Endodermal cell (in vitro differentiated cells): ENCODE data around the gene AVP. TPM values are rescaled to one million over a fixed set of nuclear protein-coding genes. Genes with fewer than 3 reads are reported as not detected.

Source experiments
- DNase-seq: peaks from one replicate; pipeline ENCODE4 v3.0.0-alpha.2; 2017
- H3K27ac ChIP-seq: 2 replicates; pipeline ENCODE4 v1.5.1; 2013; ENCODE audit warnings: mild to moderate bottlenecking, low read depth, low read length, moderate library complexity
- H3K27me3 ChIP-seq: 2 replicates; pipeline ENCODE4 v1.6.1; 2013; ENCODE audit warnings: mild to moderate bottlenecking, low read length, moderate library complexity; ENCODE audit not compliant: insufficient read depth, control insufficient read depth, poor library complexity, severe bottlenecking
- H3K36me3 ChIP-seq: 2 replicates; pipeline ENCODE4 v1.7.0; 2013; ENCODE audit warnings: mild to moderate bottlenecking, low read length, moderate library complexity; ENCODE audit not compliant: control insufficient read depth, insufficient read depth
- H3K4me1 ChIP-seq: one replicate; pipeline ENCODE4 v1.7.0; 2013; ENCODE audit warnings: low read length; ENCODE audit not compliant: control insufficient read depth, insufficient read depth
- H3K4me3 ChIP-seq: 2 replicates; pipeline ENCODE4 v1.5.1; 2013; ENCODE audit warnings: mild to moderate bottlenecking, low read length, moderate library complexity
- H3K9ac ChIP-seq: 2 replicates; pipeline ENCODE4 v1.6.1; 2013; ENCODE audit warnings: mild to moderate bottlenecking, low read length, moderate library complexity; ENCODE audit not compliant: poor library complexity, severe bottlenecking; ENCODE audit errors: extremely low read depth
- H3K9me3 ChIP-seq: 2 replicates; pipeline ENCODE4 v1.6.1; 2013; ENCODE audit warnings: mild to moderate bottlenecking, low read length, moderate library complexity; ENCODE audit not compliant: control insufficient read depth
- H3K27ac Mint-ChIP-seq: 2 replicates; pipeline ENCODE4 v1.8.0; 2020; ENCODE audit warnings: mixed read lengths
- H3K27me3 Mint-ChIP-seq: 2 replicates; pipeline ENCODE4 v1.8.0; 2021; ENCODE audit warnings: mild to moderate bottlenecking, mixed read lengths; ENCODE audit not compliant: insufficient read depth
- H3K36me3 Mint-ChIP-seq: 2 replicates; pipeline ENCODE4 v1.8.0; 2020; ENCODE audit warnings: low read depth, mixed read lengths
- H3K4me1 Mint-ChIP-seq: 2 replicates; pipeline ENCODE4 v1.8.0; 2020; ENCODE audit warnings: mixed read lengths
- H3K4me3 Mint-ChIP-seq: 2 replicates; pipeline ENCODE4 v1.8.0; 2020; ENCODE audit warnings: mild to moderate bottlenecking, moderate library complexity, mixed read lengths
- H3K9me3 Mint-ChIP-seq: 2 replicates; pipeline ENCODE4 v1.8.0; 2020; ENCODE audit warnings: mild to moderate bottlenecking, mixed read lengths
- CTCF ChIP-seq: fragments of 200-600 bp; sonication (generic); conservative IDR thresholded peaks from 2 replicates; pipeline ENCODE4 v1.5.0; 2021; ENCODE audit warnings: antibody characterized with exemption, mild to moderate bottlenecking
- WGBS, 2 experiments: methylation state at CpG; one replicate each; pipeline versions ENCODE4 v1.1.5 to v1.1.7; 2013; ENCODE audit warnings: missing lambda C conversion rate in 2 of 2, mixed read lengths in 1 of 2; ENCODE audit not compliant: insufficient coverage in 1 of 2, insufficient read length in 1 of 2; 5-methylcytosine and 5-hydroxymethylcytosine counted together
- total RNA-seq, 2 donors: library from RNA; stranded (reverse); fragmentation: NEBNext Ultra II Directional in 1 of 2; extraction: Animal tissue kit (Norgen Biotek cat#: 25700) in 1 of 2; gene quantifications; 2 replicates in 1 of 2; 3 replicates in 1 of 2; pipeline ENCODE4 v1.2.1, GENCODE V29; 2021

Gene AVP
- total RNA-seq, 2 donors from 2014 or later: not detected

GRCh38 chr20:3088031-3088430, 3.5 kb upstream of the AVP start:
- Mint-ChIP-seq H3K27me3 (peaks cover 53% of the 10 kb centered on the region), H3K4me1 (peaks cover 3% of the 10 kb centered on the region), H3K27ac (no peak overlapping the region), H3K4me3 (no peak overlapping the region), H3K9me3 (no peaks in the 10 kb centered on the region), H3K36me3 (no peaks in the 10 kb centered on the region)
- Histone ChIP-seq H3K9ac (no peak overlapping the region), H3K27me3 (peaks cover 47% of the 10 kb centered on the region), H3K27ac (no peak overlapping the region), H3K36me3 (no peaks in the 10 kb centered on the region), H3K4me1 (no peaks in the 10 kb centered on the region), H3K4me3 (no peak overlapping the region), H3K9me3 (no peaks in the 10 kb centered on the region)
- DNase-seq: no peak
- TF ChIP-seq CTCF: no peak
- 57 to 81% methylated on average over 2 to 7 of the region's 7 CpGs for WGBS, 2 experiments

GRCh38 chr20:3085571-3086072, 1.1 kb upstream of the AVP start:
- no peaks in the 10 kb centered on the region for H3K9me3 ChIP-seq
- H3K4me3 Mint-ChIP-seq: no peak overlapping the region
- H3K9ac ChIP-seq: no peak overlapping the region
- H3K4me3 ChIP-seq: no peak overlapping the region
- H3K4me1 ChIP-seq: no peaks in the 10 kb centered on the region
- TF ChIP-seq CTCF: no peak
- H3K36me3 ChIP-seq: no peaks in the 10 kb centered on the region
- no peak for DNase-seq
- H3K27me3 ChIP-seq: peaks cover 52% of the 10 kb centered on the region
- H3K36me3 Mint-ChIP-seq: no peaks in the 10 kb centered on the region
- no peak overlapping the region for H3K27ac Mint-ChIP-seq
- H3K4me1 Mint-ChIP-seq: peaks cover 3% of the 10 kb centered on the region
- no peak overlapping the region for H3K27ac ChIP-seq
- 93 to 98% methylated on average over 7 to 8 of the region's 8 CpGs for WGBS, 2 experiments
- H3K9me3 Mint-ChIP-seq: no peaks in the 10 kb centered on the region
- H3K27me3 Mint-ChIP-seq: peaks cover 56% of the 10 kb centered on the region

- Mint-ChIP-seq H3K27me3 (peaks cover 60% of the 10 kb centered on the region), H3K4me3 (no peak overlapping the region), H3K36me3 (no peaks in the 10 kb centered on the region), H3K9me3 (no peaks in the 10 kb centered on the region), H3K4me1 (peaks cover 3% of the 10 kb centered on the region), H3K27ac (no peak overlapping the region)
- Histone ChIP-seq H3K36me3 (no peaks in the 10 kb centered on the region), H3K9me3 (no peaks in the 10 kb centered on the region), H3K4me3 (no peak overlapping the region), H3K9ac (no peak overlapping the region), H3K4me1 (no peaks in the 10 kb centered on the region), H3K27ac (no peak overlapping the region), H3K27me3 (peaks cover 52% of the 10 kb centered on the region)
- WGBS, 2 experiments: 88 to 94% methylated on average over 7 of the region's 7 CpGs
- no peak for DNase-seq
- no peak for TF ChIP-seq CTCF
Observed at GRCh38 chr20:3084986-3085360, 449 bp upstream of the AVP start.
